GM23248 (cell line): ENCODE measurements around the gene MRPS30. TPM values are rescaled to one million over a fixed set of nuclear protein-coding genes. Genes with fewer than 3 reads are reported as not detected.
"Not testable (repeated sequence)": the region's sequence is repeated elsewhere in the genome, so short reads cannot be mapped to it uniquely, and the experiment has no call there.

Source experiments
- DNase-seq: peaks from one replicate; pipeline ENCODE4 v3.0.0-alpha.2; 2015
- H2AFZ ChIP-seq: fragments of 200-600 bp; sonication (generic); 2 replicates; pipeline ENCODE4 v1.6.1; 2016; ENCODE audit warnings: antibody characterized with exemption
- H3F3A ChIP-seq: fragments of 200-600 bp; sonication (generic); 2 replicates; pipeline ENCODE4 v1.6.1; 2016; ENCODE audit warnings: mild to moderate bottlenecking, antibody characterized with exemption, mixed run types; ENCODE audit not compliant: insufficient read depth
- H3K27ac ChIP-seq: fragments of 200-600 bp; sonication (generic); 2 replicates; pipeline ENCODE4 v1.5.1; 2016; ENCODE audit warnings: mild to moderate bottlenecking
- H3K27me3 ChIP-seq: fragments of 200-600 bp; sonication (generic); replicated peaks from 2 replicates; pipeline ENCODE4 v1.6.1; 2016; ENCODE audit warnings: mild to moderate bottlenecking; ENCODE audit not compliant: insufficient read depth
- H3K36me3 ChIP-seq: fragments of 200-600 bp; sonication (generic); 2 replicates; pipeline ENCODE4 v1.6.1; 2016; ENCODE audit warnings: low read depth, mild to moderate bottlenecking
- H3K4me1 ChIP-seq: fragments of 200-600 bp; sonication (generic); 2 replicates; pipeline ENCODE4 v1.6.1; 2016; ENCODE audit warnings: mild to moderate bottlenecking; ENCODE audit not compliant: insufficient read depth
- H3K4me2 ChIP-seq: fragments of 200-600 bp; sonication (generic); one replicate; pipeline ENCODE4 v1.6.1; 2016; ENCODE audit warnings: mild to moderate bottlenecking; ENCODE audit not compliant: unreplicated experiment
- H3K4me3 ChIP-seq: fragments of 200-600 bp; sonication (generic); 2 replicates; pipeline ENCODE4 v1.5.1; 2016; ENCODE audit warnings: mild to moderate bottlenecking
- H3K79me2 ChIP-seq: fragments of 200-600 bp; sonication (generic); 2 replicates; pipeline ENCODE4 v1.6.1; 2016; ENCODE audit warnings: mild to moderate bottlenecking; ENCODE audit not compliant: insufficient read depth
- H3K9ac ChIP-seq: fragments of 200-600 bp; sonication (generic); 2 replicates; pipeline ENCODE4 v1.6.1; 2016; ENCODE audit warnings: mild to moderate bottlenecking
- H3K9me2 ChIP-seq: fragments of 200-600 bp; sonication (generic); 2 replicates; pipeline ENCODE4 v1.6.1; 2016; ENCODE audit warnings: mixed run types, mild to moderate bottlenecking, moderate library complexity; ENCODE audit not compliant: insufficient read depth
- H3K9me3 ChIP-seq: fragments of 200-600 bp; sonication (generic); one replicate; pipeline ENCODE4 v1.6.1; 2017; ENCODE audit warnings: low read depth
- H4K20me1 ChIP-seq: fragments of 200-600 bp; sonication (generic); 2 replicates; pipeline ENCODE4 v1.6.0; 2016; ENCODE audit not compliant: insufficient read depth
- EZH2 ChIP-seq: fragments of 200-600 bp; sonication (generic); IDR thresholded peaks from 2 replicates; pipeline ENCODE4 v1.6.1; 2018; ENCODE audit warnings: antibody characterized with exemption, mild to moderate bottlenecking; ENCODE audit not compliant: insufficient read depth, poor library complexity, severe bottlenecking
- EZH2phosphoT487 ChIP-seq: fragments of 200-600 bp; sonication (generic); IDR thresholded peaks from 2 replicates; pipeline ENCODE4 v1.6.1; 2018; ENCODE audit warnings: antibody characterized with exemption, moderate library complexity, mild to moderate bottlenecking, low read depth; ENCODE audit not compliant: insufficient read depth
- WGBS, 2 experiments: methylation state at CpG; one replicate each; pipeline ENCODE4 v1.1.6; 2015 to 2017; ENCODE audit warnings: low lambda C conversion rate in 2 of 2, low coverage in 1 of 2; ENCODE audit errors: missing lambda C conversion rate in 2 of 2; 5-methylcytosine and 5-hydroxymethylcytosine counted together
- in situ Hi-C: fragments of 300-500 bp; cut with MboI; formaldehyde crosslinking; loops from 2 replicates; pipeline ENCODE4 v1.15.0; 2020
- polyA plus RNA-seq: library from polyadenylated mRNA; unstranded; fragments of >200 nt; fragmentation: Nextera tagmentation; extraction: Ambion mirVana; gene quantifications from 2 replicates; pipeline ENCODE4 v1.2.1, GENCODE V29; 2016
- total RNA-seq: library from RNA; depleted of rRNA; stranded (reverse); fragments of >200 nt; shearing (Covaris generic); gene quantifications from 2 replicates; pipeline ENCODE4 v1.2.3, GENCODE V29; 2014

The MRPS30 gene
- total and polyA plus RNA-seq, 2 experiments from 2014 or later: 30.9 to 47.2 TPM

DNA sequence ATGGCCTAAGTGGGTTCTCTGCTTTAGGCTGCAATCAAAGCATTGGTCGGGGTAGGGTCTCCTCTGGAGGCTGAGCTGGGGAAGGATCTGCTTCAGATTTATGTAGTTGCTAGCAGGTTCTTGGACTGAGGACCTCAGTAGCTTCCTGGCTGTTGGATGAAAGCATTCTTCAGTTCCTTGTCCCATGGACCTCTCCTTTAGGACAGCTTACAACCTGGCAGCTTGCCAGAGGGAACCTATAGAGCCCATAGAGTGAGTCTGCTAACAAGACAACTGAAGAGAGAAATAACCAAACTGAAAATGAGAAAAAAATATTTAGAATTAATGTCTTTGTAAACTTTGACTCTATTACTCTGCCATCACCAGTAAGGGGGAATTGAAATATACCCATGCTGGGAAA is 12.4 kb downstream of the MRPS30 start:
- no peaks in the 10 kb centered on the region for H3F3A ChIP-seq
- no peaks in the 10 kb centered on the region for H3K79me2 ChIP-seq
- no peak overlapping the region for H3K27ac ChIP-seq
- TF ChIP-seq EZH2: no peak
- H3K27me3 ChIP-seq: no peaks in the 10 kb centered on the region
- H3K36me3 ChIP-seq: peaks cover 16% of the 10 kb centered on the region
- no peaks in the 10 kb centered on the region for H3K9me3 ChIP-seq
- H3K9ac ChIP-seq: no peak overlapping the region
- H3K4me3 ChIP-seq: no peak overlapping the region
- no peaks in the 10 kb centered on the region for H3K4me1 ChIP-seq
- no peak overlapping the region for H2AFZ ChIP-seq
- H4K20me1 ChIP-seq: no peaks in the 10 kb centered on the region
- no peak overlapping the region for H3K4me2 ChIP-seq
- H3K9me2 ChIP-seq: no peaks in the 10 kb centered on the region
- in situ Hi-C loops: no loop called here
- WGBS, 2 experiments: 95 to 100% methylated on average over 1 of the region's 1 CpG
- DNase-seq: no peak

DNA sequence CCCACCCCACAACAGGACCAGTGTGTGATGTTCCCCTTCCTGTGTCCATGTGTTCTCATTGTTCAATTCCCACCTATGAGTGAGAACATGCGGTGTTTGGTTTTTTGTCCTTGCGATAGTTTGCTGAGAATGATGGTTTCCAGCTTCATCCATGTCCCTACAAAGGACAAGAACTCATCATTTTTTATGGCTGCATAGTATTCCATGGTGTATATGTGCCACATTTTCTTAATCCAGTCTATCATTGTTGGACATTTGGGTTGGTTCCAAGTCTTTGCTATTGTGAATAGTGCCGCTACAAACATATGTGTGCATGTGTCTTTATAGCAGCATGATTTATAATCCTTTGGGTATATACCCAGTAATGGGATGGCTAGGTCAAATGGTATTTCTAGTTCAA is 15.9 kb downstream of the MRPS30 start:
- H3K79me2 ChIP-seq, in situ Hi-C loops, H3K4me3 ChIP-seq, H3K9me2 ChIP-seq, H3K36me3 ChIP-seq, H3F3A ChIP-seq, DNase-seq, H4K20me1 ChIP-seq, H2AFZ ChIP-seq, H3K4me1 ChIP-seq, H3K9me3 ChIP-seq, H3K9ac ChIP-seq, H3K27me3 ChIP-seq, H3K27ac ChIP-seq, H3K4me2 ChIP-seq: not testable (repeated sequence)
- 93 to 100% methylated on average over 1 to 3 of the region's 3 CpGs for WGBS, 2 experiments

DNA sequence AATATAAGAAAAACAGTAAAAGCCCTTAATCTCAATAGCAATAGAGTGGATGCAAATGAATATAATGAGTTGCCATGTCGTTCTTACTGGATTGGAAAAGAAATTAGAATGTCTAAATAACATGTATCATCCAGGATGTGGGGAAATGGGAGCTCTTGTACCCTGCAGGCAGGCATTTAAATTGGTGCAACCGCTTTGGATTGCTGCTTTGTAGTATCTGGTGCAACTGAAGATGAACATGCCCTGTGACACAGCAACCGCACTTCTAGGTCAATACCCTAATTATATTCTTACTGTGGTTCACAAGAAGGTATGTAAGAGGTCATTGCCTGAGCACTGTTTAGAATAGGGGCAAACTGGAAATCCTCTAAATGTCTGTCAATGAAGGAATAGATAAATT is 18.9 kb downstream of the MRPS30 start:
- Histone ChIP-seq H3K9me2 (no peaks in the 10 kb centered on the region), H3K4me2 (no peak overlapping the region), H3K9ac (no peak overlapping the region), H4K20me1 (no peaks in the 10 kb centered on the region), H3F3A (no peaks in the 10 kb centered on the region), H3K4me1 (no peaks in the 10 kb centered on the region), H3K79me2 (no peaks in the 10 kb centered on the region), H3K36me3 (0 out of 2 replicates have a peak, but pooled peaks cover 2% of the 10 kb centered on the region), H3K27me3 (no peaks in the 10 kb centered on the region), H3K9me3 (no peaks in the 10 kb centered on the region), H3K27ac (no peak overlapping the region), H3K4me3 (no peak overlapping the region), H2AFZ (no peak overlapping the region)
- in situ Hi-C loops: no loop called here
- WGBS, 2 experiments: 94 to 99% methylated on average over 3 of the region's 3 CpGs
- TF ChIP-seq EZH2: no peak
- TF ChIP-seq EZH2phosphoT487: no peak
- no peak for DNase-seq

DNA sequence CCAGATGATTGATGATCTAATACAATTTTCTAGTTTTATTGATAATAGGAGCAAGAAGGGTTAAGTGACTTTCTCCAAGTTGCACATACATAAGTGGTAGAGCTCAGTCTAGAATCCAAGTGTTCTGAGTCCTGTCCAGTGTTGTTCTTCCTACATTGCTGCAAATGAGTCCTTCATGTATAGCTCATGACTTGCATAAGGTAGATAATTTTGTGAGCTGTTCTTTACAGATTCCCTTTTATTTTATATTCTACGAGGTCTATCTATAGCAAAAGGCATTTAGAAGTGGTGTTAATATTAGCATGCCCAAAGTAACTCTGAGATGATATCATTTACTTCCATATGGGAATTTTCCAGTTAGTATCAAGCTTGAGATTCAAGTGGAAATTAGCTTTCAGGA is 20.0 kb downstream of the MRPS30 start:
- H3K9me3 ChIP-seq: no peaks in the 10 kb centered on the region
- in situ Hi-C loops: no loop called here
- TF ChIP-seq EZH2 (no peak), EZH2phosphoT487 (no peak)
- H3K36me3 ChIP-seq: no peaks in the 10 kb centered on the region
- no peak overlapping the region for H2AFZ ChIP-seq
- H3K9me2 ChIP-seq: no peaks in the 10 kb centered on the region
- no peak overlapping the region for H3K4me2 ChIP-seq
- 95 to 100% methylated on average over 1 of the region's 1 CpG for WGBS, 2 experiments
- H3F3A ChIP-seq: no peaks in the 10 kb centered on the region
- H3K9ac ChIP-seq: no peak overlapping the region
- no peaks in the 10 kb centered on the region for H3K79me2 ChIP-seq
- H3K27me3 ChIP-seq: no peaks in the 10 kb centered on the region
- DNase-seq: no peak
- H4K20me1 ChIP-seq: no peaks in the 10 kb centered on the region
- H3K4me1 ChIP-seq: no peaks in the 10 kb centered on the region
- H3K4me3 ChIP-seq: no peak overlapping the region
- no peak overlapping the region for H3K27ac ChIP-seq

DNA sequence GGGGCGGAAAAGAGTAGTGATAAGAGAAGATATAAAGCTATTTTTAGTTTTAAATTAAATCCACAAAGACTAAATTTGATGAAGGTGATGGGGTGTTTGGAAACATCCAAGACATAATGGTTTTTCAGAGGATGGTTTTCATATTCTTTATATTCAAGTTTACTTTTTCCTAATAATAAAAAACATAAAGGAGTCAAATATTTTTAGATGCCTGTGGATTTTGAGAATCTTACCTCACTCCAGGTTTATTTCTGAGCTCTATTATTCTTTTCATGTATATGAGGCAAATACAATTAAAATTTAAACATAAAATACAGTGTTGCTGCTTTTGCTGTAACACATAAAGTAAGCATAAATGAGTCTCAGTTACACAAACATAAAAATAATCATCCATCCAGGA is 22.2 kb downstream of the MRPS30 start:
- Histone ChIP-seq H3K4me1 (no peaks in the 10 kb centered on the region), H3K36me3 (no peaks in the 10 kb centered on the region), H2AFZ (no peak overlapping the region), H3K9me3 (no peaks in the 10 kb centered on the region), H3K9me2 (no peaks in the 10 kb centered on the region), H3K27ac (no peak overlapping the region), H3K79me2 (no peaks in the 10 kb centered on the region), H4K20me1 (no peaks in the 10 kb centered on the region), H3K27me3 (no peaks in the 10 kb centered on the region), H3K4me2 (no peak overlapping the region), H3K9ac (no peak overlapping the region), H3K4me3 (no peak overlapping the region), H3F3A (no peaks in the 10 kb centered on the region)
- TF ChIP-seq EZH2phosphoT487 (no peak), EZH2 (no peak)
- in situ Hi-C loops: no loop called here
- no peak for DNase-seq
- 98 to 100% methylated on average over 1 of the region's 1 CpG for WGBS, 2 experiments
